ENCODE measurements around the gene CDR2. TPM values are rescaled to one million over a fixed set of nuclear protein-coding genes. Genes with fewer than 3 reads are reported as not detected.
A peak's percentile ranks its signal among the peaks of the same experiment; 100 is the strongest.

Gene CDR2
- total RNA-seq, 2 experiments from 2014 or later = 43.1 to 43.9 TPM

GRCh38 chr16:22397464-22397863, 23.0 kb upstream of the CDR2 start:
- H3K9me3 Mint-ChIP-seq = no peaks in the 10 kb centered on the region
- ChIA-PET POLR2A (no interaction called here), CTCF (interaction anchor here (1.0 kb wide), 1 partner anchor 78 kb away, joined by 4 read pairs; no protein-coding TSS in a partner anchor)
- no peak overlapping the region for H3K4me3 Mint-ChIP-seq
- H3K27ac Mint-ChIP-seq = no peak overlapping the region
- H3K4me1 Mint-ChIP-seq = no peaks in the 10 kb centered on the region
- H3K36me3 Mint-ChIP-seq (ENCODE audit: low read depth) = no peaks in the 10 kb centered on the region
- no peaks in the 10 kb centered on the region for H3K27me3 Mint-ChIP-seq
- no peak for DNase-seq

DNA sequence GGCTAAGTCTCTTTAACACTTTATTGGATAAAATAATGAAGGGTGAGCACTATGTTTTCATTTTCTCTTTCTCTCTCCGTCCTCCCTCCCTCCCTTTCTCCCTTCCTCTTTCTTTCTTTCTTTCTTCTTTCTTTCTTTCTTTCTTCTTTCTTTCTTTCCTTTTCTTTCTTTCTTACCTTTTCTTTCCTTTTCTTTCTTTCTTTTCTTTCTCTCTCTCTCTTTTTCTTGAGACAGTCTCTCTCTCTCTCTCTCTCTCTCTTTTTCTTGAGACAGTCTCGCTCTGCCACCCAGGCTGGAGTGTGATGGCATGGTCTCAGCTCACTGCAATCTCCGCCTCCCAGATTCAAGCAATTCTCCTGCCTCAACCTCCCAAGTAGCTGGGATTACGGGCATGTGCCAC, 21.5 kb upstream of the CDR2 start:
- POLR2A ChIA-PET = no interaction called here
- Mint-ChIP-seq H3K36me3 (ENCODE audit: low read depth) (no peaks in the 10 kb centered on the region), H3K27ac (no peak overlapping the region), H3K9me3 (no peaks in the 10 kb centered on the region), H3K4me3 (no peak overlapping the region), H3K4me1 (no peaks in the 10 kb centered on the region), H3K27me3 (no peaks in the 10 kb centered on the region)
- CTCF ChIA-PET = no interaction called here
- no peak for DNase-seq

- Mint-ChIP-seq H3K27me3 (no peaks in the 10 kb centered on the region), H3K9me3 (no peaks in the 10 kb centered on the region), H3K4me1 (no peaks in the 10 kb centered on the region), H3K4me3 (no peak overlapping the region), H3K36me3 (ENCODE audit: low read depth) (no peaks in the 10 kb centered on the region), H3K27ac (no peak overlapping the region)
- POLR2A ChIA-PET = no interaction called here
- CTCF ChIA-PET = no interaction called here
- DNase-seq = no peak
Measured at GRCh38 chr16:22394121-22394520, 19.7 kb upstream of the CDR2 start.

DNA sequence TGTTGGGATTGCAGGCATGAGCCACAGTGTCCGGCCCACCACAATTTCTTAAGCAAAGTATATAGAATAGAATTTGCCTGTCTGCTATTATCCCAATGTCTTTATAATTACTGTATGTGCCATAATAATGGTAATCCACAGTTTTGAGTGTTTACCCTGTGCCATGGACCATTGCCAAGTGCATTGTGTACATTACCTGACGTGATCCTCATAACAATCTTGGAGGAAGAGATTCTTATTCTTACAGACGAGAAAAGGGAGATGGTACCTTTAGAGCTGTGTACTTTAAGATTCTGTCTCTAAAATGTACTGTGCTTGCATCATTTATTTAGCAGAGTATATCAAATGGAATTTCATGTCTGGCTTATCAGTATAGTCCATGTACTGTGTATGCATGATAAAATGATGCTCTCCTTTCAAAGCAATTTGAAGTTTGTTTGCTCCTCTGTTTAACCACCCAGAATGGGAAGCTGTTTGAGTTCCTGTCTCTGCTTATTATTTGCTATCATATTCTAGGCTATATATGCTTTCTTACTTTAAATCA, 13.8 kb upstream of the CDR2 start:
- H3K4me3 Mint-ChIP-seq = no peak overlapping the region
- H3K36me3 Mint-ChIP-seq (ENCODE audit: low read depth) = no peaks in the 10 kb centered on the region
- ChIA-PET POLR2A (no interaction called here), CTCF (interaction anchor here (1.1 kb wide), 1 partner anchor 13 kb away, joined by 3 read pairs; no protein-coding TSS in a partner anchor)
- no peak overlapping the region for H3K27ac Mint-ChIP-seq
- no peak for DNase-seq
- no peaks in the 10 kb centered on the region for H3K9me3 Mint-ChIP-seq
- H3K4me1 Mint-ChIP-seq = no peaks in the 10 kb centered on the region
- no peaks in the 10 kb centered on the region for H3K27me3 Mint-ChIP-seq

DNA sequence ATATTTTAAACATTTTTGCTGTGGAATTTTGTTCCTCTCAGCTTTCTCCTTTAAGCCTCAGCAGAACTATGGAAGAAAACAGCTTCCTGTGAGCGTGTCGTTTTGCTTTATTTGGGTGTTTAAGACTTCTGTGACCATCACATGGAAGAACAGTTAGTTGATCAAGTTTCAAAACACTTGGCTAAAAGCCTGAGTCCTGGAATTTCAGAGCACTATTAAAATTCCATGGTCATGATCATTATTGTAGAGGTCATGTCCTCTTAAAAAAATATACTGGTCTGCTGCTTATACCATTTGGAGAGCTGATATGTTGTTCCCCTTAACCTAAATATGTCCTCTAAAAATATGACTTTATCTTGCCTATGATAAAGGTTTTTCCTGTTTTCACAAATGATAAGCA, 12.6 kb upstream of the CDR2 start:
- Mint-ChIP-seq H3K27me3 (no peaks in the 10 kb centered on the region), H3K36me3 (ENCODE audit: low read depth) (no peaks in the 10 kb centered on the region), H3K4me1 (peaks cover 4% of the 10 kb centered on the region), H3K9me3 (no peaks in the 10 kb centered on the region), H3K27ac (no peak overlapping the region), H3K4me3 (no peak overlapping the region)
- DNase-seq = no peak
- CTCF ChIA-PET = interaction anchor here (0.7 to 2.0 kb wide), 2 partner anchors 13 to 66 kb away, joined by 4 to 6 read pairs; no protein-coding TSS in a partner anchor
- POLR2A ChIA-PET = interaction anchor here (0.8 kb wide), 1 partner anchor 13 kb away, joined by 3 read pairs; the partner anchor contains the start of gene CDR2

GRCh38 chr16:22385196-22385595, 10.8 kb upstream of the CDR2 start:
- CTCF ChIA-PET = interaction anchor here (2.0 kb wide), 1 partner anchor 64 kb away, joined by 6 read pairs; no protein-coding TSS in a partner anchor
- POLR2A ChIA-PET = no interaction called here

DNA sequence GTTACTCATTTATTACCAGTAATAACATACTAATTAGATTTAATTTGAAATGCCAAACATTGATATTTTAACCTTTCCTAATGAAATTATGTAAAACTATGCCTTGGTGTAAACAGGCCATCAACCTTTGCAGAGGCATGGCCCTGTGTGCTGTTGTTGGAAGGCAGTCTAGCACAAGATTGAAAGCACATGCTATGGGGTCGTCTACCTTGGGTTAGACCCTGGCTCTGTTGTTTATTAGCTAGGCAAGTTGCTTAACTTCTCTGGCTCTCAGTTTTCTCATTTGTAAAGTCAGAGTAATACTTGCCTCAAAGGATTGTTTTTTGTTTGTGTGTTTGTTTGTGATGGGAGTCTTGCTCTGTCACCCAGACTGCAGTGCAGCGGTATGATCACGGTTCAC, 9.4 kb upstream of the CDR2 start:
- Mint-ChIP-seq H3K27me3 (no peaks in the 10 kb centered on the region), H3K36me3 (ENCODE audit: low read depth) (no peaks in the 10 kb centered on the region), H3K27ac (no peak overlapping the region), H3K4me1 (peaks cover 12% of the 10 kb centered on the region), H3K9me3 (no peaks in the 10 kb centered on the region), H3K4me3 (no peak overlapping the region)
- ChIA-PET CTCF (interaction anchor here (0.8 kb wide), 1 partner anchor 8 kb away, joined by 3 read pairs; no protein-coding TSS in a partner anchor), POLR2A (interaction anchor here (1.0 kb wide), 1 partner anchor 10 kb away, joined by 3 read pairs; no protein-coding TSS in a partner anchor)
- DNase-seq = no peak

More at GRCh38 chr16:22385196-22385595, 10.8 kb upstream of the CDR2 start:
- H3K4me1 Mint-ChIP-seq = peaks cover 12% of the 10 kb centered on the region
- no peaks in the 10 kb centered on the region for H3K9me3 Mint-ChIP-seq
- H3K27me3 Mint-ChIP-seq = no peaks in the 10 kb centered on the region
- H3K27ac Mint-ChIP-seq = no peak overlapping the region
- no peak for DNase-seq
- no peaks in the 10 kb centered on the region for H3K36me3 Mint-ChIP-seq (ENCODE audit: low read depth)
- no peak overlapping the region for H3K4me3 Mint-ChIP-seq

DNA sequence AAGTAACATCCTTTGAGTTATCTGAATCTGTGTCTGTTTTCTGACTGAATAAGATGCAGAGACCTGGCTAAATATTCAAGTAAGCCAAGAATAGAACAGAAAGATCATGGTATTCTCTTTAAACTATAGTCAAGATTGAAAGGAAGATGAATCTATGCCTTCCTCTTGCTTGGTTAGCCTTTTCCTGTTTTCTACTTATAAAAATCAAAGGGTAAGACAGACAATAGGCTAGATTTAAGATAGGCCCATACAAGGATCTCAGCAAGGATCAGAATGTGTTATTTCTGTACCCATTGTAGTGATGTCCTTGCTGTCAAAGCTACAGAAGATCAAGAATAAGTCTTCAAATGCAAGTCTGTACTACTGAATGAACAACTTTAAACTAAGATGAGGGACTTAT, 7.0 kb upstream of the CDR2 start:
- CTCF ChIA-PET = no interaction called here

DNA sequence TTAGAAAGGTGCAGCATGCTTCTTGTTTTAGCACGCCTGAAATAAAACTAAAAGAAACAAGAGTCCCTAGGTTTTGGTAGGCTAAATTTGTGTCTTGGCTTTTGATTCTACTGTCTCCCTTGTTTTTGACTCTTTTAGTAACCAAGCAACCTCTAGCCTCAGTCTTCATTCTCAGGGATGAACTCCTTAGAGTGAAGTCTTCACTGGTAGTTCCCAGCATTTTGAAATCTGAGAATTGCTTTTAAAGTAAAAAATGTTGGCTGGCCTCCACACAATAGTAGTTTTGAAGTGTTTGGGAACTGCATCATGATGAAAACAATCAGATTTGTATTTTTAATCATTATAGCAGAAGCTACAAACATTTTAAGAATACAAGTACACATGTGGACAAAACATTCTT, 6.1 kb upstream of the CDR2 start:
- no peak for DNase-seq
- Mint-ChIP-seq H3K36me3 (ENCODE audit: low read depth) (no peaks in the 10 kb centered on the region), H3K27ac (no peak overlapping the region), H3K4me1 (peaks cover 16% of the 10 kb centered on the region), H3K9me3 (no peaks in the 10 kb centered on the region), H3K4me3 (no peak overlapping the region), H3K27me3 (no peaks in the 10 kb centered on the region)
- ChIA-PET POLR2A (interaction anchor here (1.0 kb wide), 1 partner anchor 8 kb away, joined by 3 read pairs; no protein-coding TSS in a partner anchor), CTCF (no interaction called here)

More for the DNA sequence above, 7.0 kb upstream of the CDR2 start:
- Mint-ChIP-seq H3K27me3 (no peaks in the 10 kb centered on the region), H3K9me3 (no peaks in the 10 kb centered on the region), H3K4me1 (peaks cover 12% of the 10 kb centered on the region), H3K27ac (peak overlapping the region; percentile 37), H3K36me3 (ENCODE audit: low read depth) (no peaks in the 10 kb centered on the region), H3K4me3 (no peak overlapping the region)
- POLR2A ChIA-PET = interaction anchor here (0.9 to 1.0 kb wide), 2 partner anchors 8 to 9 kb away, joined by 3 read pairs; no protein-coding TSS in a partner anchor
- no peak for DNase-seq

GRCh38 chr16:22379656-22380055, 5.2 kb upstream of the CDR2 start:
- H3K9me3 Mint-ChIP-seq = no peaks in the 10 kb centered on the region
- CTCF ChIA-PET = interaction anchor here (0.7 kb wide), 1 partner anchor 37 kb away, joined by 3 read pairs; no protein-coding TSS in a partner anchor
- peaks cover 2% of the 10 kb centered on the region for H3K27me3 Mint-ChIP-seq
- no peaks in the 10 kb centered on the region for H3K36me3 Mint-ChIP-seq (ENCODE audit: low read depth)
- no peak for DNase-seq
- no peak overlapping the region for H3K4me3 Mint-ChIP-seq
- peaks cover 24% of the 10 kb centered on the region for H3K4me1 Mint-ChIP-seq
- no peak overlapping the region for H3K27ac Mint-ChIP-seq
- POLR2A ChIA-PET = no interaction called here

DNA sequence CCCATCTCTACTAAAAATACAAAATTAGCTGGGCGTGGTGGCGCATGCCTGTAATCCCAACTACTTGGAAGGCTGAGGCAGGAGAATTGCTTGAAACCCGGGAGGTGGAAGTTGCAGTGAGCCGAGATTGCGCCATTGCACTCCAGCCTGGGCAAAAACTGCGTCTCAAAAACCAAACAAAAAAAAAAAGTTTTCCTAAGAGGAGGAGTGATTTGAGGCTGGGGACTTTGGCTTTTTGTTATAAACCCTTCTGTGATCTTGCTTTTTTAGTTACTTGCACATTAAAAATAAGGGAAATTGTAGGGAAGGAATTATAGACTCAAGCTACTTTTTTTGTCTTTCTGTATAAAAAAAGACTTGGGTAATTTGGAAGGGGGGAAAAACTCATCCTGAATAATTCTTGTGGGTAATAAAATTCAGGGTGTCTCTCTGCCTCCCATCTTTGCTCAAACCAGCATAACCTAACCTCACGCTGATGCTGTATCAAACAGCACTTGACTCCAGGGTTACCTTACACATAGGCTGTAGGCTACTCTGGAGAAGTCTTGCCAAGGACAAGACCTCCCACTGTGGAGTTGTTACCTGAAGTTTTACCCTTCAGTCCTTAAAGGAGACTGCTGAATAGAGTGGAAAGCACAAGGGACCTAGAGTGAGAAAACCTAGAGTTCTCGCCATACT, 1.7 kb upstream of the CDR2 start:
- ChIA-PET POLR2A (interaction anchor here (0.8 to 4.5 kb wide), 7 partner anchors 15 to 61 kb away, joined by 3 to 165 read pairs (median 3); no protein-coding TSS in a partner anchor), CTCF (interaction anchor here (1.0 to 1.3 kb wide), 3 partner anchors 13 to 55 kb away, joined by 3 to 4 read pairs (median 3); no protein-coding TSS in a partner anchor)
- Mint-ChIP-seq H3K9me3 (no peaks in the 10 kb centered on the region), H3K4me3 (no peak overlapping the region), H3K27me3 (peaks cover 2% of the 10 kb centered on the region), H3K4me1 (peaks cover 32% of the 10 kb centered on the region), H3K36me3 (ENCODE audit: low read depth) (peaks cover 21% of the 10 kb centered on the region), H3K27ac (no peak overlapping the region)
- DNase-seq = no peak

- Mint-ChIP-seq H3K4me1 (peaks cover 39% of the 10 kb centered on the region), H3K27me3 (peaks cover 2% of the 10 kb centered on the region), H3K9me3 (no peaks in the 10 kb centered on the region), H3K4me3 (peak overlapping the region; percentile 96), H3K36me3 (ENCODE audit: low read depth) (peaks cover 26% of the 10 kb centered on the region), H3K27ac (peak overlapping the region; percentile 80)
- CTCF ChIA-PET = interaction anchor here (1.0 to 1.3 kb wide), 4 partner anchors 14 to 54 kb away, joined by 3 to 4 read pairs (median 3); no protein-coding TSS in a partner anchor
- POLR2A ChIA-PET = interaction anchor here (0.8 to 4.5 kb wide), 11 partner anchors 11 to 75 kb away, joined by 3 to 165 read pairs (median 3); no protein-coding TSS in a partner anchor
- no peak for DNase-seq
Measured at GRCh38 chr16:22375117-22375962, 921 bp upstream of the CDR2 start.

Data from activated CD4-positive, alpha-beta memory T cell treated with anti-CD3 and anti-CD28 coated beads, Interleukin-2, amount 10 ng/mL, durations not matched to agents 7 days and 5 days (primary cell).